HG02938 (cell line): ENCODE results near the gene NAIF1.

Experiments
- ATAC-seq: cut with Tn5 transposase; IDR thresholded peaks from one replicate; pipeline ENCODE4 v1.9.1; 2021; ENCODE audit warnings: mild to moderate bottlenecking, moderate library complexity; ENCODE audit not compliant: unreplicated experiment

NAIF1 gene

DNA sequence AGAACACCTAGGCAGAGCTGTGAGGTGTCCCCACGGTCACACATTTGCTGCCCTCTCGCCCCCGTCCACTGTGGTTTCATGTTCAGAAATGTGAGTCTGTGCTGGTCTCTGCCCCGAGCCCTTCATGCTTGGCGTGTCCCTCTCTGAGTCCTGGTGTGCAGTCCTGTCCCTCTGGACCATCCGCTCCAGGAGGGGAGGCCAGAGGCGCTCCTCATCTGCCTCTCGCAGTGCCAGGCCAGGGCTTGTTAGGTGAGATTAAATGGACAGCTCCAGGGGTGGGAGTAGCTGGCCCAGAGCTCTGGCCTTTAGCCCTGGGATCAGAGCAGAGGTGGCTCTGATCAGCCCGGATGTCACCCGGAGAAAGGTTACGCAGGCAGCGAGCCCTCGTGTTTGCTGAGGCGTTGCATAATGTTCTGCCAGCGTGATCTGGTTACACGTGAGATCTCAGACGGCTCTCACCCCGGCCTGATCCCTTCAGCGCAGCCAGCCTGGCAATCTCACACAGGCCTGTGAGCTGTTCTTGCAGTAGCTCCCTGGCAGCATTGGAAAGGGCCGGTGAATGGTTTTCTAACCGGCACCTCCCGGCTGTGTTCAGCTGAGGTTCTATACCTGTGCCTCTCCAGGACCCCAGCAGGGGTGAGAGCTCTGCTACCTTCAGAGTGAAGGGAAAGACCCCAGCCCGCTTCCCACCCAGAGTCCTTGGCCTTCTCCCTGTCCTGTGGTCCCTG, 35.9 kb upstream of the NAIF1 start:
- no peak for ATAC-seq

GRCh38 chr9:128102196-128102595, 35.1 kb upstream of the NAIF1 start:
- ATAC-seq, result no peak

DNA sequence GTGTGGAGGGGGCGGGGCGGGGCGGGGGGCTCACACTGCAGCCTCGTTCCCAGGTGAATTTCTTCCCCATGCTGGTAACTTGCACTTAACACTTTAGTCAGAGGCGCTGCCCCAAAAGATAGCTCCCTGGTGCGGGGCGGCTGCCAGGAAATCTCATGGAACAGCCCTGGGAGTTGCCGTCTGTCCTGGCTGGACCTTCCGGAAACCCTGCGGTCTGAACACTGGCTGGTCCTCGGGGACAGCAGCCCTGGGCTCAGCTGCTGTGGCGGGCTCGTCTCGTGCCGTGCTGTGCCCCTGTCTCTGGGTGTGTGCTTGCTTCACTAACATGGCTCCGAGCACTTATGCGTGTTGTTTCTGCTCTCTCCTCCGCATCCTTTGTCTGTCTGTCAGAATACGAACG, 34.6 kb upstream of the NAIF1 start:
- no peak for ATAC-seq

DNA sequence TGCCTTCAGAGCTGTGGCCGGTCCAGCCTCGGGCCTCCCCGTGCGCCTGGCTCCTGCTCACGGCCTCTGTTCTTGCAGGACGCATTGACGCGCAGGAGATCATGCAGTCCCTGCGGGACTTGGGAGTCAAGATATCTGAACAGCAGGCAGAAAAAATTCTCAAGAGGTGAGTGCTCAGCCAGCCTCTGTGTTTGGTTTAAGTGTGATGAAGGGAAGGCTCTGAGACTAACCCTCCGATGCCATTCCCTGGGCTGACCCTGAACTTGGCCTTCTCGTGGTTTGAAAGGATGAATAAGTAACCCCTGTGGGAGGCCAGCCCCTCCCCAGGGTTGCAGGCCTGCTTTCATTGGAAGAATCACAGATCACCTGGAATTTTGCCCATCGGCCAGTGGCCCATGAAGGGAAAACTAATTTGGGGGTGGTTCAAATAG, 34.1 kb upstream of the NAIF1 start:
- ATAC-seq, result no peak

GRCh38 chr9:128100581-128100980, 33.5 kb upstream of the NAIF1 start:
- no peak for ATAC-seq

GRCh38 chr9:128099932-128100491, 32.9 kb upstream of the NAIF1 start:
- ATAC-seq, result no peak

DNA sequence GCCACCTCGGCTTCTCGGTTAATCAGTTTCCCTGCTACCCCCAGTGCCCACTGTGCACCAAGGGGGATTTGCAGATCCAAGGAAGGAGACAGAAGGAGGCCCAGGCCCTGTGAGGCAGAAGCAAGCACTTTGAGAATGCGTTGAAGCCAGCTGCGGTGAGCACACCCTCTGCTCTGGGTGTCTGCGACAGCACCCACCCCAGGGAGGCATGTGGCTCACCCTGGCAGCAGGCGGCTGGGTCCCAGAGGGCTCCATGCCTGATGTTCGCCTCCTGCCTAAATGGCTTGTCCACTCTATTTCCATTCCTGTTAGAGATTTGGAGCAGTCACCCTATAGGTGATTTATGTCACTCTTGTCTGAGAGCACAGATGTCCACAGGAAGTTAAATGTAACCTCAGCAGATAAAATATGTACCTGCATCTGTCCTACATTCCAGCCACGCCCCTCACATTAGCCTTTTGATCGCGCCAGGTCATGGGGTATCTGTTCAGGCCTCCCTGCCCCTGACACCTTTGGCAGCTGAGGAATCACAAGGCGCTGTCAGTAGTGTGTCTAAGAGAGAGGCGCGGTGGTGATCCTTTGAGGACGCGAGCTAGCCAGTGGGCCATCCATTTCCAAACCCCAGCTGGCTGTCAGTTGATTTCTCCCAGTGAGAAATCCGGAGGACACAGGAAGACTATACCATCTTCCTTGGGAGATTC, 32.3 kb upstream of the NAIF1 start:
- no peak for ATAC-seq

DNA sequence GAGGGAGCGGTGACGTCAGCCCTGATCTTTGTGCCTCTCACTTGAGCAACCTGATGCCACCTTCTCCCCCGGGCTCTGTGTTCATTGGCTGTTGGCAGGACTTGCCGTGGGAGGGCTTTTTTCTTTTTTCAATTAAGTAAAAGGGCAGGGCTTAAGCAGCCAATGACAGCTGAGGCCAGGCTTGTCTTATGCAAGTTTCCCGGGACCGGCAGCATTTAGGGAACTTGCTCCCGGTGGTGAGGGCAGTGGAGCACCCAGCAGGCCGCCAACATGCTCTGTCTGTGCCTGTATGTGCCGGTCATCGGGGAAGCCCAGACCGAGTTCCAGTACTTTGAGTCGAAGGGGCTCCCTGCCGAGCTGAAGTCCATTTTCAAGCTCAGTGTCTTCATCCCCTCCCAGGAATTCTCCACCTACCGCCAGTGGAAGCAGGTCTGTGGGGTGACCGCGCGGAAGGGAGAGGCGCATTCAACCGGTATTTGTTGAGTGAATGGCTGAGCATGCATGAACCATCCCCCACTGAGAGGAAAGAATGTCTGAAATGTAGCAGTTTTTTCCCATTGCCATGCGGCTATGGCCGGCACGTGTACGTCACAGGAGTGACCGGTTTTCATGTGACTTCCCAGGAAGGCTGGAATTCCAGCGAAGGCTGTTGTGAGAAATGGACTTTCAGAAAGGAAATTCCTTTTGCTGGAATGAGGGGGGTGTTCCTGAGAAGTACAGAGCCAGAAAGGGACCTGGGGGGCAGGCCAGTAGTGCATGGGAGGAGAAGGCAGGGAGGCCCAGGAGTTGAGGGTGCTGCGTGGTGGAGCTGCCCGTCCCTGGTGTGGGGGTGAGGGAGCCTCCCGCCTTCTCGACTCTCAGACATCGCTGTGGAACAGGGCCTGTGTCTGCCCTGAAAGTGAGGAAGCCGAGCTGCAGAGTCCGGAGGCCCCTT, 31.4 kb upstream of the NAIF1 start:
- no peak for ATAC-seq

- no peak for ATAC-seq
Measured at GRCh38 chr9:128097543-128098296, 30.6 kb upstream of the NAIF1 start.

DNA sequence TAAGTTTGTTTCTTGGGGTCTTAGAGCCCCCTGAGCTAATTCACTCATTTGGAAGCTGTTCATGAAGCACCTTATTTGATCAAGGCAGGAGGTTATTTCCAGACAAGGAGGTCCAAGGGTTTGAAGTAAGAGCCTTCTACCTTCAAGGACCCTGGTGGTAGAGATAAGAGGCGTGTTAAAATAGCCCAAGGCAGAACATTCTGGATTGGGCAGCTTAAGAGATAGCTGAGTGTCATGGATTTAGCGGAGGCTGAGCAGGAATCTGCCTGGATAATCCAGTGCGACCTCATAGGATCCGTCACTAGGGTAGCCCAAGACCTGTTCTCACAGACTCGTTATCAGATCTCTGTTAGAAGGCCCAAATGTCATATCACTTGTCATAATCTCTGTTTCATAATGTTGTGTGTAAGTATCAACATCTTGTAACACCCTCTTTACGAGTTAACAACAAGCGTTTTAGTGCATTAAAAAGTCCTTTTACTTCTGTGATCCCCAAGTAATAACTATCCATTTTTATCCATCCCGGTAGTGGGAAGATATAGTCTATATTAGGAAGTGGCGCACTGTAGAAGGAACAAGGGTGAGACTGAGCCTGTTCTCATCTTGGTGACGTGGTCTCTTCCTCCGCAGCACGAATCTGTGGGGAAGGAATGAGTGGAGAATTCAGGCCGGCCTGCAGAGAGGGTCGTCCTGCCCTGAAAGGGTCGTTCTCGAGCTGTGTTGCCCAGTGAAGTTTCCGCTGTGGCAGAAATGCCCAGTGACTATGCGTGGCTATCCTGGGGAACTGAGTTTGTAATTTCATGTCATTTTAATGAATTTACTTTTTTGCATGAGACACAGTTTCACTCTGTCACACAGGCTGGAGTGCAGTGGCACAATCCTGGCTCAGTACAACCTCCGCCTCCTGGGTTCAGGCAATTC, 29.8 kb upstream of the NAIF1 start:
- ATAC-seq, result no peak

DNA sequence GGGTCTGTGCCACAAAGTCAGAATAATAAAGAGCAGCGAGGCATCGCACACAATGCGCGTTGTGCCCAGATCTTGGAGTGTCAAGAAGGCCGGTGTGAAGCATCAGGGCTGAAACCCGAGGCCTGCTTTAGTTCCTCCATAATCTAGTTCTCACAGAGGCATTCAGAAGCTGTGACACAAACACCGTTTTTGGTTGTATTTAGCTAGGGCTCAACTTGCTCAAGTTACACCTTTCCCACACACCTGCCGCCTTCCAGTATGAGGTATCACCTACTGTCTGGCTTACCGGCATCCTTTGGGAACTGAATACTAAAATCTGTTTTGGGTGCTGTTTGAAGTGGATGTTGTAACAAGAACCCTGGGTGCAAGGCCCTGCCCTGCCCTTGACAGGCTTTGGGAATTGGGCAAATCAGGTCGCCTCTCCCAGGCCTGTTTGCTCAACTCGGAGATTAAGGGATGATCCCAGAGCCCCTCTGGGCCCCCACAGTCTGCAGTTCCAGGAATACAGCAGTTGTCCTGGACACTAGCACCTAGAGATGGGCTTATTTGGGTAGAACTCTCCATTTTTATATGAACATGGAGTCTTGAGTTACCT, 27.9 kb upstream of the NAIF1 start:
- no peak for ATAC-seq

DNA sequence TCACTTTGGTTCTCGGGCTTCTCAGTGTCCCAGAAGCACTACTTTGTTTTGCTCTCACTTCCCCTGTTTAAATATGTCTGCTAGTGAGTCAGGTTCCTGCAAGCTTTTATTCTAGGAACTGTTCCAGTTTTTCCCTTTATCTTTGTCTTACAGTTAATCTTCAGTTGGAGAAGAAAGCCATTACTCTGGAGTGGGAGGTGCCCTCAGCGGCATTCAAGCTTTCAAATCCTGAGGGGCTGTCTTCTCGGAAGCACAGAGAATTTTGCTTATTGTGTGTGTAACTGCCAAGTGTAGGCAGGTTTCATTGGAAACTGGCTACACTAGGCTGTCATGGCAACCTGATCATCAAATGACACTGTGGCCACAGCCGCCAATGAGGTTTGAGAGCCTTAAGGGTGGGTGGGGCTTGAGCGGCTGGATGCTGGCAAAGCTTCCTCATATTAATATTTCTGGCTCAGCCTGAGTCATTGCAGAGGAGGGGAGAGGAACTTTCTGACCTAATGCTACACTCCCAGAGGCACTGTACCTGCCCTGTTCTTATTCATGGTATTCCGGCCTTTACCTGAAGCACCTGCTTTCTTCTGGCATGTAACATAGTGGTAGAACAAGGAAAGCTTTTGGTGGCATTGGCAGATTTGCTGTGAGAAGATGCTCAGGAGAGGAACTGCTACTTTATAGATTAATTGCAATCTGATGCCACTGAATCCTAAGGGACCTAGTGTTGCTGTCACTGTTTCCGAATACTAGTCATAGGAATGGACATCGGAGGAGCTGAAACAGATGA, 27.2 kb upstream of the NAIF1 start:
- peak; percentile 91 for ATAC-seq

- no peak for ATAC-seq
Measured at GRCh38 chr9:128093011-128093410, 25.9 kb upstream of the NAIF1 start.

DNA sequence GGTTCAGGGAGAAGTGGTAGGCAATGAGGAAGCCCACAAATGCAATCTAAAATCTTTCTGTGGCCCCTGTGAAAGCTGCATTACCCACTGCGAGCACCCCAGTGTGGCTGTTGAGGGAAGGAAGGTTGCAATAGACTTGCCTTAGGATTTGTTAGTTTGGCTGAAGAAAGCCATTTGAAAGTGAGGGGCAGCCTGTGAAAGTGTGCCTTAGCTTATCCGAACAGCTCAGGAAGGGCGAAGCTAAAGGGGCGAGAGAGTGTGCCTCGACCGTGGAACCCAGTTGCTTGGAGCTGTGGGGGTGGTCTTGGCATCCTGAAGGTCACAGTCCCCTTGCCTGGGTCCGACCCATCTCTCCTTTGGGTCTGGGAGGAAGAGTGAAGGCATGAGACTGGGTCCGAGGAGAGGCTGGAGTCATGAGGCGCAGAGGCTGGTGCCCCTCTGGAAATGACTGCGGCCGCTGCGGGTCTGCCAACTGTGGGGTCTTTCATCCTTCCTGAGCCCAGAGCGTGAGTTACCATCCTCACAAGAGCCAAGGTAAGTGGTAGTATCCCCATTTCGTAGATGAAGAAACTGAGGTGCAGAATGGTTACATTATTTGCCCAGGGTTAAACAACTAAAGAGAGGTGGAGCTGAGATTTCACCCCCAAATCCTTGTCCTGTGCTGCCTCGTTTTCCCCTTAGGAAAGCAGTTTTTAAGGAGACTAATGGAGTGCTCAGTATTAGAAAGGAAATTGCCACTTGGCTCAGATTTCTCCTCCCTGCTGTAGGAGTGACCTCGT, 25.3 kb upstream of the NAIF1 start:
- ATAC-seq, result no peak

GRCh38 chr9:128091571-128091970, 24.5 kb upstream of the NAIF1 start:
- no peak for ATAC-seq

- no peak for ATAC-seq
Measured at GRCh38 chr9:128091144-128091543, 24.0 kb upstream of the NAIF1 start.

GRCh38 chr9:128089299-128089698, 22.2 kb upstream of the NAIF1 start:
- ATAC-seq, result no peak
